Muscle layer of duodenum (tissue), 2 donors: ENCODE data around the gene SAP130.
"Not testable (repeated sequence)": the region's sequence is repeated elsewhere in the genome, so short reads cannot be mapped to it uniquely, and the experiment has no call there.

ENCODE experiments used
- H3K27ac ChIP-seq: one replicate; pipeline ENCODE4 v1.7.0; 2013; ENCODE audit warnings: mild to moderate bottlenecking, low read length
- H3K27me3 ChIP-seq: one replicate; pipeline ENCODE4 v1.7.0; 2013; ENCODE audit warnings: low read depth, mild to moderate bottlenecking, control low read depth, low read length
- H3K36me3 ChIP-seq, 2 donors: one replicate each; pipeline ENCODE4 v1.7.0; 2013; ENCODE audit warnings: low read length in 2 of 2, control low read depth in 1 of 2, mild to moderate bottlenecking in 1 of 2; ENCODE audit not compliant: insufficient read depth in 2 of 2, control insufficient read depth in 1 of 2
- H3K4me1 ChIP-seq, 2 donors: one replicate each; pipeline ENCODE4 v1.7.0; 2013; ENCODE audit warnings: low read length in 2 of 2, mild to moderate bottlenecking in 2 of 2, control low read depth in 1 of 2, moderate library complexity in 1 of 2; ENCODE audit not compliant: insufficient read depth in 2 of 2, control insufficient read depth in 1 of 2
- H3K4me3 ChIP-seq, 2 donors: one replicate each; pipeline ENCODE4 v1.7.0; 2013; ENCODE audit warnings: low read length in 2 of 2, low read depth in 1 of 2, mild to moderate bottlenecking in 1 of 2
- H3K9me3 ChIP-seq, 2 donors: one replicate each; pipeline ENCODE4 v1.7.0; 2013; ENCODE audit warnings: low read length in 2 of 2, control low read depth in 1 of 2, mild to moderate bottlenecking in 1 of 2; ENCODE audit not compliant: control insufficient read depth in 1 of 2
- donor health status: healthy.

The SAP130 gene

DNA sequence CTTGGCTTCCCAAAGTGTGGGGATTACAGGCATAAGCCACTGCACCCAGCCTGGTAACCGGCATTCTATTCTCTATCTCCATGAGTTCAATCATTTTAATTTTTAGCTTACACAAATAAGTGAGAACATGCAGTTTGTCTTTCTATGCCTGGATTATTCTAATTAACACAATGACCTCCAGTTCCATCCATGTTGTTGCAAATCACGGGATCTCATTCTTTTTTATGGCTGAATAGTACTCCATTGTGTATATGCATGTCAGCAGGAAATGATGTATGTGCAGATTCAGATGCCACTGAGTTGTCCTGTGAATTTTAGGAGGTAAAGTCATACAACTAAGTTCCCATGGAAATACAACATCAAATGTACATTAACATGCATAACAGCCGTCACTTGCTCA is 117.4 kb downstream of the SAP130 start:
- Histone ChIP-seq H3K4me1 (no peaks in the 10 kb centered on the region), H3K4me3 (no peak overlapping the region), H3K36me3 (no peaks in the 10 kb centered on the region), H3K27me3 (no peaks in the 10 kb centered on the region), H3K27ac (no peak overlapping the region), H3K9me3 (no peaks in the 10 kb centered on the region)

DNA sequence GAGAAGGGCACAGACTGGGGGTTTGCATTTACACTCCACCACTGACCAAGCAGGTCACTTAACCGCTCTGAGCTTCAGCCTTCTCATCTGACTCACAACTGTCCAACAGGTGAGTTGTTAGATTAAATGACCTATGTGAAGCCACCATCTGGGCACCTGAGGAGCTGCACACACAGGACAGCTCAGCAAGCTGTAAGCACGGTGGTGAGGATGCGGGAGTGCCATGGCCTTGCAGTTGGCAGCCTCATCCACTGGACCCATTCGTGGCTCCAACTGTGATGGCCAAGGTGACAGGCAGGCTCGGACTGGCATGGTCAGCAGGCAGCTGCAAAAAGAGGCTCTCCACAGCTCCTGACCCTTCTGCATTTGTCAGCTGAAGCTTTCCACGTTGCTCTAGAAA is 118.8 kb downstream of the SAP130 start:
- Histone ChIP-seq H3K9me3 (no peaks in the 10 kb centered on the region), H3K4me3 (no peak overlapping the region), H3K27me3 (no peaks in the 10 kb centered on the region), H3K27ac (no peak overlapping the region), H3K4me1 (no peaks in the 10 kb centered on the region), H3K36me3 (no peaks in the 10 kb centered on the region)

DNA sequence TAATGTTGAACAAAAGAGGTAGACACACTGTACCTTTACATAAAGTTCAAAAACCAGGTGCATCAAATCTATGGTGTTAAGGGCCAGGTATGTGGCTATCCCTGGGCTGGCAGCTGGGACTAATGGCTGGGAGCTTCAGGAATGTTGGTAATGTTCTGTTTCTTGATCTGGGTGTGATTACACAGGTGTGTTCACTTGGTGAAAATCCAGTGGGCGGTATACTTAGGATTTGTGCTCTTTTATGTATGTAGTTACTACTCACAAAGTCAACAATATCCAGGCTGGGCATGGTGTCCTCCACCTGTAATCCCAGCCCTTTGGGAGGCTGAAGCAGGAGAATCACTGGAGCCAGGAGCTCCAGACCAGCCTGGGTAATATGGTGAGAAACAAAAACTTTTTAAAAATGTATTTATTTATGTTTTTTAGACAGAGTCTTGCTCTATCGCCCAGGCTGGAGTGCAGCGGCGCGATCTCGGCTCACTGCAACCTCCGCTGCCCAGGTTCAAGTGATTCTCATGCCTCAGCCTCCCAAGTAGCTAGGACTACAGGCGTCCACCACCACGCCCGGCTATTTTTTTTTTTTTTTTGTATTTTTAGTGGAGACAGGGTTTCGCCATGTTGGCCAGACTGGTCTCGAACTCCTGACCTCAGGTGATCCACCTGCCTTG is 120.0 kb downstream of the SAP130 start:
- not testable (repeated sequence) for H3K27me3 ChIP-seq, H3K9me3 ChIP-seq, H3K4me1 ChIP-seq, H3K36me3 ChIP-seq, H3K27ac ChIP-seq, H3K4me3 ChIP-seq

DNA sequence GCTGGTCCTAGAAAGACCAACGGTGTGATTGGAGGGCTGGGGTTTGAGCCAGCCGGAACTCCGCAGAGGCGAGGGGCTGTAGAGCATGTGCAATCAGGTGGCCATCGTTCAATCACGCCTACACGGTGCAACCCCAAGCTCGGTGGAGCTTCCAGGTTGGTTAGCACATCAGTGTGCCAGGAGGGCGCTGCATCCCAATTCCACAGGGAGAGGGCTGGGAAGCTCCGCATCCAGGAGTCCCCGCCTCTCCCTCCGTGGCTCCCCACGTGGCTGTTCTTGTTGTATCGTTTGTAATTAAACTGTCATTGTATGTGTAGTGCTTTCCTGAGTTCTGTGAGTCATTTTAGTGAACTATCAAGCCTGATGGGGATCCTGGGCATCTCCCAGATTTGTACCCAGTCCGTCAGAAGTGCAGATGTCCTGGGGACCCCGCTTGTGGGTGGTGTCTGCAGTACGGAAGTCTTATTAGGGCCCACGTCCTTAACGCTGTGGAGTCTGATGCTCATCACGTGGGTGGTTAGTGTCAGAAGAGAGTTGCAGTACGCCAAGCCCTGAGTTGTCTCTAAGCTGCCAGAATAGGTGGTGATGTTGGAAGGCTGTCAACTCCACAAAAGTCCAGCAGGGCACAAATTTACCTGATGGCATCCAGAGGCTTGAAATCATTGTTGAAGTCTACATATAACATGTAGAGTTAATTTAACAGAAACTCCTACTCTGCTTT is 121.5 kb downstream of the SAP130 start:
- no peaks in the 10 kb centered on the region for H3K27me3 ChIP-seq
- no peak overlapping the region for H3K4me3 ChIP-seq
- H3K36me3 ChIP-seq = no peaks in the 10 kb centered on the region
- no peaks in the 10 kb centered on the region for H3K9me3 ChIP-seq
- H3K27ac ChIP-seq = no peak overlapping the region
- peaks cover 0 to 2% of the 10 kb centered on the region in 2 donors for H3K4me1 ChIP-seq

DNA sequence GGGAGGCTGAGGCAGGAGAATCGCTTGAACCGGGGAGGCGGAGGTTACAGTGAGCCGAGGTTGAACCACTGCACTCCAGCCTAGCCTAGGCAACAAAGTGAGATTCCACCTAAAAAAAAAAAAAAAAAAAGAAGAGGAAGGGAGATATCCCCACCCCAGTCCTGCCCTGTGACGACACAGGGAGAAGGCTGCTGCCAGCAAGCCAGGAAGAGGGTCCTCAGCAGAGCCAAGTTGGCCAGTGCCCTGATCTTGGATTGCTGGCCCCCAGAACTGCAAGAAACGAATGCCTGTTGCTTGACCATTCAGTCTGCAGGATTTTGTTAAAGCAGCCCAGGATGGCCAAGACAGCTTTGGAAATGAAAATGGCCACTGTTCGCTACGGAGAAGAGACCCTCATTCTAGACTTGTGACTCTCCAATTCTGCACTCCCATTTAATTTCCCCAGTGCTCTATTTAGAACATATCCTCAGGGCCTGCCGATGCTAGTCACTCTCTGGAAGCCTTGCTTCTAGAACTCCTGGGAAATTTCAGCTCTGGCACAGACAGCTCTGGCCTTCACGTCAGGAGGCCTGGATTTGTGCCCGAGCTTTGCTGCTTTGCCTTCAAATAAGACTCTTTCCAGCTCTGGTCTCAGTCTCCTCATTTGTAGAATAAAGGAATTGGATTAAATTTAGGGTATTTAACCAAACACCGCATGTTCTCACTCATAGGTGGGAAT is 126.4 kb downstream of the SAP130 start:
- peak overlapping the region in 1 of 2 donors; percentile 20 for H3K4me3 ChIP-seq
- H3K9me3 ChIP-seq = no peaks in the 10 kb centered on the region
- H3K4me1 ChIP-seq = peaks cover 0 to 9% of the 10 kb centered on the region in 2 donors
- no peaks in the 10 kb centered on the region for H3K27me3 ChIP-seq
- no peak overlapping the region for H3K27ac ChIP-seq
- no peaks in the 10 kb centered on the region for H3K36me3 ChIP-seq

DNA sequence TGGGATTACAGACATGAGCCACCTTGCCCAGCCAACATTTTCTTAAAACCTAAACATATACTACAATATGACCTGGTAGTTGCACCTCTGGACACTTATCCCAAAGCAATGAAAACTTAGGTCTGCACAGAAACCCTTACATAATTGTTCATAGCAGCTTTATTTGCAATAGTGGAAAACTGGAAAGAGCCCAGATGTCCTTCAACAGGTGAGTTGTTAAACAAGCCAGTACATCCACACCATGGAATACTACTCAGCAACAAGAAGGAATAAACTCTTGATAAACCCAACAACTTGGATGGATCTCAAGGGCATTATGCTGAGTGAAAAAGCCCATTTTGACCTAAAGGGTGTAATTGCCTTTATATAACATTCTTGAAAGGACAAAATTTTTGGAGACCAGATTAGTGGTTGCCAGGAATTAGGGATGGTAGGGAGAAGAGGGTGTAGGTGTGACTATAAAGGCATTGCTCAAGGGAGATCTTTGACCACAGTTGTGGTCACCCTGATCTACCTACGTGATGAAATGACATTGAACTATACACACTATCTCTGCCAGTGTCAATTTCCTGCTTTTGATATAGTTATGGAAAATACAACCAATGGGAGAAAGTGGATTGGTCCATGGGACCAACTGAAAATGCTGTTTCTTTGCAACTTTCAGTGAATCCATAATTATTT is 130.2 kb downstream of the SAP130 start:
- no peak overlapping the region for H3K27ac ChIP-seq
- no peaks in the 10 kb centered on the region for H3K27me3 ChIP-seq
- peaks cover 0 to 9% of the 10 kb centered on the region in 2 donors for H3K4me1 ChIP-seq
- no peak overlapping the region for H3K4me3 ChIP-seq
- no peaks in the 10 kb centered on the region for H3K36me3 ChIP-seq
- no peaks in the 10 kb centered on the region for H3K9me3 ChIP-seq

DNA sequence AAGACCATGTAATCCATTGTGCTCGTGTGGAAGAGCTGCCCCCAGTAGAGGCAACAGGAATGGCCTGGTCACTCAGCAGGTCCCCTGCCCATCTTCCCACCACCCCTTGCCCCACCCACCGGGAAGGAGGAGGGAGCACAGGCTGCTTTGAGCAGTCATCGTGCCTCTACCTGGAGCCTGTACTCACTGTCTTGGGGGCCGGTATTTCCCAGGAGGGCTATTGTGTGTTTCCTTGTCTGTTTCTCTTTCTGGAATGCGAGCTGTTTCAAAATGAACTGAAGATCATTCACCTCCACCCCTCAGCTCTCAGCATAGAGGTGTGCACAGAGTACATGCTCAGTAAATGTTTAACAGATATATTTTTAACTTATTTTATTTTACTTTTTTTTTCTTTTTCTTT is 134.4 kb downstream of the SAP130 start:
- Histone ChIP-seq H3K27ac (no peak overlapping the region), H3K4me3 (no peak overlapping the region), H3K27me3 (no peaks in the 10 kb centered on the region), H3K4me1 (peaks cover 0 to under 1% of the 10 kb centered on the region in 2 donors), H3K36me3 (no peaks in the 10 kb centered on the region), H3K9me3 (no peaks in the 10 kb centered on the region)

DNA sequence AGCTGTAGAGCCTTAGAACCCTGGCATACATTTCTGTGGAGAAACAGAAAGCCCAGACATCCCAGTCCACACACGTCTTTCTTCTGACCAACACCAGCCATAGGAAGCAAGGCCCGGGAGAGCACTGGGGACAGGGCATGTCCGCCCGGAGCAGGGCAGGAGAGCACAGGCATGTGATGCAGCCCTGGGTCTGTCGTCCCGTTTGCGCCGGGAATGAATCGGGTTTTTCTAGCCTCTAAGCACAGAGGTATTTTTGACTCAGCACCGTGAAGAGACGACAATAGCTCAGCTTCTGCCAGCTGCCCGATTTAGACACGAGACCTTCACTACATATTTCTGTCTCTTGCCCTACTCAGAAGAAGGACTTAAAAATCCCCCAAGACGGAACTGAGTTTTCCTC is 134.8 kb downstream of the SAP130 start:
- Histone ChIP-seq H3K27me3 (no peaks in the 10 kb centered on the region), H3K4me3 (no peak overlapping the region), H3K9me3 (no peaks in the 10 kb centered on the region)

DNA sequence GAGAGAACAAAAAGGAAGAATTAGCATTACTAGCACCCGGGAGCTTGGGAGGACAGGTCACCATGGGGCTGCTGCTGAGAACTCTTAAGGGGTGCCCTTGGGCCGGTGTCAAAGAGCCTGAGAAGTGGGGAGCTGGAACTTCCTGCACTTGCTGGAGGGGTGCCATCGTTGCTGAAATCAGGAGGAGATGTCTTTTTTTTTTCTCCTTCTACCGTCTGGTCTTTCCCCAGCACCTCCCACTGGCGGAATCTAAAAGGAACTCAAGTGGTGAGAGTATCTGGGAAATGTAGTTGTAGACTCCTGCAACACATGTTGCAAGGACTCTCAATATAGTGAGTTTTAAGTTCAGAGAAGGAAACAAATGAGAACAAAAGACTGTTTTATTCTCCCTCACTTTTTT is 136.0 kb downstream of the SAP130 start:
- H3K4me1 ChIP-seq = peaks cover 11 to 15% of the 10 kb centered on the region in 2 donors
- no peaks in the 10 kb centered on the region for H3K9me3 ChIP-seq
- no peak overlapping the region for H3K27ac ChIP-seq
- H3K4me3 ChIP-seq = no peak overlapping the region
- no peaks in the 10 kb centered on the region for H3K36me3 ChIP-seq
- H3K27me3 ChIP-seq = no peaks in the 10 kb centered on the region

More for the DNA sequence above, 134.8 kb downstream of the SAP130 start:
- H3K27ac ChIP-seq = no peak overlapping the region
- H3K4me1 ChIP-seq = peaks cover 2 to 5% of the 10 kb centered on the region in 2 donors
- no peaks in the 10 kb centered on the region for H3K36me3 ChIP-seq
